Activated CD4-positive, alpha-beta T cell treated with anti-CD3 and anti-CD28 coated beads for 36 hours (primary cell): ENCODE measurements around the gene CCDC27. TPM values are rescaled to one million over a fixed set of nuclear protein-coding genes. Genes with fewer than 3 reads are reported as not detected.
"Not testable (repeated sequence)": the region's sequence is repeated elsewhere in the genome, so short reads cannot be mapped to it uniquely, and the experiment has no call there.

Source experiments
- ATAC-seq: fragments of 200-7000 bp; cut with Tn5 transposase; one replicate; pipeline ENCODE4 v1.10.0; 2021; ENCODE audit warnings: mild to moderate bottlenecking, moderate library complexity
- CTCF ChIA-PET: fragments of 350-600 bp; sonication (Branson Sonifier 250); formaldehyde crosslinking; loops from one replicate; lab custom pipeline; 2021; ENCODE audit warnings: antibody characterized with exemption; lab: Charles Lee
- POLR2A ChIA-PET: fragments of 350-600 bp; sonication (Branson Sonifier 250); formaldehyde crosslinking; loops from one replicate; lab custom pipeline; 2021; ENCODE audit warnings: antibody characterized with exemption, inconsistent platforms; lab: Charles Lee
- DNase-seq: peaks from one replicate; pipeline ENCODE4 v3.0.0-alpha.2; 2020
- H3K27ac Mint-ChIP-seq: one replicate; pipeline ENCODE4 v1.8.0; 2021; ENCODE audit warnings: mixed read lengths
- H3K27me3 Mint-ChIP-seq: one replicate; pipeline ENCODE4 v1.8.0; 2021; ENCODE audit warnings: mixed read lengths
- H3K36me3 Mint-ChIP-seq: one replicate; pipeline ENCODE4 v1.8.0; 2021; ENCODE audit warnings: low read depth, mixed read lengths
- H3K4me1 Mint-ChIP-seq: one replicate; pipeline ENCODE4 v1.8.0; 2021; ENCODE audit warnings: mixed read lengths
- H3K4me3 Mint-ChIP-seq: one replicate; pipeline ENCODE4 v1.8.0; 2021; ENCODE audit warnings: mild to moderate bottlenecking, moderate library complexity, mixed read lengths
- H3K9me3 Mint-ChIP-seq: one replicate; pipeline ENCODE4 v1.8.0; 2021; ENCODE audit warnings: low read depth, mixed read lengths
- intact Hi-C, 2 experiments: fragments of 100-400 bp; cut with DNase I in 1 of 2; cut with micrococcal nuclease in 1 of 2; formaldehyde crosslinking; loops; one replicate each; pipeline versions ENCODE4 v1.14.2 to v1.15.1; 2022 to 2024; cut with DNase I, micrococcal nuclease
- total RNA-seq, 2 experiments: library from RNA; stranded (reverse); gene quantifications; one replicate each; pipeline ENCODE4 v1.2.3, GENCODE V29; 2021

Gene CCDC27
- total RNA-seq, 2 experiments from 2014 or later, result not detected

GRCh38 chr1:3790952-3791351 is 38.7 kb downstream of the CCDC27 start:
- Mint-ChIP-seq H3K9me3 (no peaks in the 10 kb centered on the region), H3K4me1 (peaks cover 40% of the 10 kb centered on the region), H3K27me3 (no peaks in the 10 kb centered on the region), H3K36me3 (peaks cover 19% of the 10 kb centered on the region), H3K27ac (no peak overlapping the region), H3K4me3 (no peak overlapping the region)
- intact Hi-C loops, result no loop called here
- ChIA-PET CTCF (no interaction called here), POLR2A (no interaction called here)
- DNase-seq (no peak), ATAC-seq (no peak)

- DNase-seq (peak; percentile 28), ATAC-seq (no peak)
- peaks cover 3% of the 10 kb centered on the region for H3K27me3 Mint-ChIP-seq
- intact Hi-C loops, result loop anchor here (1.0 kb wide), 7 partner anchors 19 to 171 kb away; partner anchors contain the start of genes C1orf174 (in 2 of the 2), CEP104 (in 2 of the 2), DFFB (in 2 of the 2) and SMIM1 (in 1 of the 2)
- ChIA-PET CTCF (interaction anchor here (1.0 to 1.4 kb wide), 4 partner anchors 10 to 20 kb away, joined by 3 to 5 read pairs (median 3); no protein-coding TSS in a partner anchor), POLR2A (interaction anchor here (0.5 to 1.0 kb wide), 3 partner anchors 14 to 62 kb away, joined by 3 to 4 read pairs (median 4); partner anchors contain the start of gene DFFB)
- peak overlapping the region; percentile 56 for H3K27ac Mint-ChIP-seq
- H3K36me3 Mint-ChIP-seq, result peaks cover 14% of the 10 kb centered on the region
- peak overlapping the region; percentile 79 for H3K4me3 Mint-ChIP-seq
- peaks cover 38% of the 10 kb centered on the region for H3K4me1 Mint-ChIP-seq
- H3K9me3 Mint-ChIP-seq, result no peaks in the 10 kb centered on the region
These were observed 43.4 kb downstream of the CCDC27 start for GRCh38 chr1:3795453-3796214.

GRCh38 chr1:3796215-3797061 is 44.2 kb downstream of the CCDC27 start, which contains the start of gene LRRC47:
LRRC47 (minus strand) TSS chr1:3796498; CDS start chr1:3796476, 22 bp downstream.
- Mint-ChIP-seq H3K9me3 (no peaks in the 10 kb centered on the region), H3K36me3 (peaks cover 14% of the 10 kb centered on the region), H3K27ac (peak within 1 kb of the TSS; percentile 87), H3K4me3 (peak within 1 kb of the TSS; percentile 81), H3K4me1 (peaks cover 44% of the 10 kb centered on the region), H3K27me3 (peaks cover 6% of the 10 kb centered on the region)
- CTCF ChIA-PET, result interaction anchor here (1.0 to 1.4 kb wide), 3 partner anchors 11 to 21 kb away, joined by 3 to 5 read pairs (median 3); no protein-coding TSS in a partner anchor
- POLR2A ChIA-PET, result interaction anchor here (0.7 to 1.0 kb wide), 2 partner anchors 23 to 61 kb away, joined by 4 read pairs; partner anchors contain the start of gene DFFB
- intact Hi-C loops, result loop anchor here (1.0 kb wide), 7 partner anchors 20 to 172 kb away; partner anchors contain the start of genes C1orf174 (in 2 of the 2), CEP104 (in 2 of the 2), DFFB (in 2 of the 2) and SMIM1 (in 1 of the 2)
- DNase-seq, result peak; percentile 97
- ATAC-seq, result peak; percentile 99

- DNase-seq, result no peak
- H3K4me1 Mint-ChIP-seq, result peaks cover 18% of the 10 kb centered on the region
- POLR2A ChIA-PET, result no interaction called here
- no peaks in the 10 kb centered on the region for H3K9me3 Mint-ChIP-seq
- H3K36me3 Mint-ChIP-seq, result peaks cover 1% of the 10 kb centered on the region
- peaks cover 15% of the 10 kb centered on the region for H3K27me3 Mint-ChIP-seq
- CTCF ChIA-PET, result interaction anchor here (0.6 kb wide), 1 partner anchor 174 kb away, joined by 3 read pairs; no protein-coding TSS in a partner anchor
- no peak overlapping the region for H3K27ac Mint-ChIP-seq
- H3K4me3 Mint-ChIP-seq, result no peak overlapping the region
- intact Hi-C loops, result no loop called here
- ATAC-seq, result no peak
These were observed 47.9 kb downstream of the CCDC27 start for GRCh38 chr1:3799976-3800685.

GRCh38 chr1:3800795-3801194 is 48.5 kb downstream of the CCDC27 start:
- CTCF ChIA-PET, result interaction anchor here (0.7 to 1.0 kb wide), 2 partner anchors 25 to 310 kb away, joined by 3 to 4 read pairs; no protein-coding TSS in a partner anchor
- Mint-ChIP-seq H3K27me3 (peaks cover 15% of the 10 kb centered on the region), H3K4me1 (peaks cover 14% of the 10 kb centered on the region)
- H3K4me3 Mint-ChIP-seq, H3K36me3 Mint-ChIP-seq, ATAC-seq, H3K27ac Mint-ChIP-seq, H3K9me3 Mint-ChIP-seq, POLR2A ChIA-PET, DNase-seq: not testable (repeated sequence)
- intact Hi-C loops, result loop anchor here in 1 of 2 experiments (1.0 kb wide), 1 partner anchor 24 kb away; no protein-coding TSS in a partner anchor

- Mint-ChIP-seq H3K36me3 (no peaks in the 10 kb centered on the region), H3K27me3 (peaks cover 15% of the 10 kb centered on the region), H3K4me3 (no peak overlapping the region), H3K27ac (no peak overlapping the region), H3K4me1 (peaks cover 8% of the 10 kb centered on the region), H3K9me3 (peaks cover 4% of the 10 kb centered on the region)
- ATAC-seq (no peak), DNase-seq (no peak)
- CTCF ChIA-PET, result no interaction called here
- POLR2A ChIA-PET, result no interaction called here
- intact Hi-C loops, result no loop called here
These were observed 51.8 kb downstream of the CCDC27 start for GRCh38 chr1:3803905-3804626.

- CTCF ChIA-PET, H3K4me1 Mint-ChIP-seq, H3K4me3 Mint-ChIP-seq, intact Hi-C loops, DNase-seq, H3K27ac Mint-ChIP-seq, H3K9me3 Mint-ChIP-seq, POLR2A ChIA-PET, ATAC-seq, H3K36me3 Mint-ChIP-seq: not testable (repeated sequence)
- H3K27me3 Mint-ChIP-seq, result peaks cover 13% of the 10 kb centered on the region
These were observed 52.3 kb downstream of the CCDC27 start for GRCh38 chr1:3804627-3804944.

GRCh38 chr1:3805038-3805437 is 52.8 kb downstream of the CCDC27 start:
- Mint-ChIP-seq H3K27me3 (peaks cover 12% of the 10 kb centered on the region), H3K4me1 (peaks cover 8% of the 10 kb centered on the region), H3K4me3 (no peak overlapping the region), H3K9me3 (peaks cover 4% of the 10 kb centered on the region), H3K36me3 (no peaks in the 10 kb centered on the region), H3K27ac (no peak overlapping the region)
- DNase-seq (no peak), ATAC-seq (no peak)
- intact Hi-C loops, result no loop called here
- ChIA-PET CTCF (no interaction called here), POLR2A (no interaction called here)

GRCh38 chr1:3807769-3808168 is 55.5 kb downstream of the CCDC27 start:
- ChIA-PET POLR2A (no interaction called here), CTCF (no interaction called here)
- DNase-seq (no peak), ATAC-seq (no peak)
- Mint-ChIP-seq H3K4me3 (no peak overlapping the region), H3K9me3 (peaks cover 4% of the 10 kb centered on the region), H3K4me1 (no peaks in the 10 kb centered on the region), H3K27me3 (peaks cover 6% of the 10 kb centered on the region), H3K36me3 (no peaks in the 10 kb centered on the region), H3K27ac (no peak overlapping the region)
- intact Hi-C loops, result no loop called here

- no peaks in the 10 kb centered on the region for H3K4me1 Mint-ChIP-seq
- ChIA-PET POLR2A (no interaction called here), CTCF (interaction anchor here (0.6 kb wide), 1 partner anchor 740 kb away, joined by 3 read pairs; no protein-coding TSS in a partner anchor)
- no peaks in the 10 kb centered on the region for H3K27me3 Mint-ChIP-seq
- H3K36me3 Mint-ChIP-seq, result peaks cover 2% of the 10 kb centered on the region
- no peak for ATAC-seq
- peaks cover 4% of the 10 kb centered on the region for H3K9me3 Mint-ChIP-seq
- H3K4me3 Mint-ChIP-seq, result no peak overlapping the region
- intact Hi-C loops, result no loop called here
- no peak for DNase-seq
- no peak overlapping the region for H3K27ac Mint-ChIP-seq
These were observed 57.4 kb downstream of the CCDC27 start for GRCh38 chr1:3809680-3810079.
